GM12801 (cell line): ENCODE measurements around the gene SDK1.

Source experiments
- CTCF ChIP-seq: IDR thresholded peaks from one replicate; pipeline ENCODE4 v1.5.1; 2011; ENCODE audit warnings: control low read depth; ENCODE audit not compliant: insufficient read length; ENCODE audit errors: extremely low read depth

SDK1 gene

GRCh38 chr7:4017785-4018184, 716.7 kb downstream of the SDK1 start:
- no peak for TF ChIP-seq CTCF

GRCh38 chr7:4018601-4019316, 717.7 kb downstream of the SDK1 start:
- no peak for TF ChIP-seq CTCF

GRCh38 chr7:4020086-4020485, 719.0 kb downstream of the SDK1 start:
- TF ChIP-seq CTCF: no peak

GRCh38 chr7:4021413-4021812, 720.4 kb downstream of the SDK1 start:
- TF ChIP-seq CTCF: no peak

- no peak for TF ChIP-seq CTCF
Observed at GRCh38 chr7:4022265-4022664, 721.2 kb downstream of the SDK1 start.

- no peak for TF ChIP-seq CTCF
Observed at GRCh38 chr7:4023502-4023901, 722.5 kb downstream of the SDK1 start.

- no peak for TF ChIP-seq CTCF
Observed at GRCh38 chr7:4024133-4024532, 723.1 kb downstream of the SDK1 start.

- no peak for TF ChIP-seq CTCF
Observed at GRCh38 chr7:4024806-4025205, 723.8 kb downstream of the SDK1 start.
